SK-N-SH (cell line): Measurements from ENCODE around the gene STAM2. TPM values are rescaled to one million over a fixed set of nuclear protein-coding genes. Genes with fewer than 3 reads are reported as not detected.

Source experiments
- CTCF ChIA-PET: fragments of 300-600, 350-600 bp; formaldehyde crosslinking; extraction: SDS; loops from one replicate; lab custom pipeline; 2021; lab: Yijun Ruan, JAX
- POLR2A ChIA-PET: fragments of 350-600 bp; sonication (Branson Sonifier 250); formaldehyde crosslinking; extraction: SDS; loops from one replicate; lab custom pipeline; 2020; ENCODE audit warnings: antibody characterized with exemption, inconsistent platforms; lab: Yijun Ruan, JAX
- DNase-seq: peaks from one replicate; pipeline ENCODE4 v3.0.0; 2012
- H2AFZ ChIP-seq: fragments of 200-600 bp; sonication (generic); 2 replicates; pipeline ENCODE4 v1.8.1; 2016; ENCODE audit warnings: antibody characterized with exemption, mild to moderate bottlenecking, low read depth
- H3F3A ChIP-seq: fragments of 200-600 bp; sonication (generic); replicated peaks from 2 replicates; pipeline ENCODE3; 2016; ENCODE audit warnings: antibody characterized with exemption, mild to moderate bottlenecking; ENCODE audit not compliant: insufficient read depth
- H3K27ac ChIP-seq, 2 experiments: fragments of 200-500 bp in 1 of 2; fragments of 200-600 bp in 1 of 2; sonication (Bioruptor generic) in 1 of 2; sonication (generic), shearing (Covaris generic) in 1 of 2; 2 replicates each; pipeline versions ENCODE4 v1.5.1 to v1.6.1; 2014 to 2016; ENCODE audit warnings: low read depth in 2 of 2, inconsistent platforms in 1 of 2, low read length in 1 of 2, mild to moderate bottlenecking in 1 of 2, mixed read lengths in 1 of 2
- H3K27me3 ChIP-seq: fragments of 200-600 bp; sonication (generic), shearing (Covaris generic); 2 replicates; pipeline ENCODE4 v1.6.1; 2016; ENCODE audit warnings: mixed run types; ENCODE audit not compliant: insufficient read depth
- H3K36me3 ChIP-seq, 2 experiments: fragments of 200-500 bp in 1 of 2; fragments of 200-600 bp in 1 of 2; sonication (Bioruptor generic) in 1 of 2; sonication (generic) in 1 of 2; replicated peaks in 1 of 2; 2 replicates each; pipeline versions ENCODE3 to v1.5.1; 2014 to 2016; ENCODE audit warnings: low read length in 1 of 2, mild to moderate bottlenecking in 1 of 2; ENCODE audit not compliant: insufficient read depth in 2 of 2, control insufficient read depth in 1 of 2
- H3K4me1 ChIP-seq, 2 experiments: fragments of 200-500 bp in 1 of 2; fragments of 200-600 bp in 1 of 2; sonication (Bioruptor generic) in 1 of 2; sonication (generic), shearing (Covaris generic) in 1 of 2; 2 replicates each; pipeline versions ENCODE4 v1.5.1 to v1.6.1; 2014 to 2016; ENCODE audit warnings: low read depth in 1 of 2, low read length in 1 of 2, mixed run types in 1 of 2; ENCODE audit not compliant: insufficient read depth in 2 of 2, control insufficient read depth in 1 of 2
- H3K4me2 ChIP-seq: fragments of 200-600 bp; sonication (generic), shearing (Covaris generic); 2 replicates; pipeline ENCODE4 v1.6.1; 2017; ENCODE audit warnings: mixed run types
- H3K4me3 ChIP-seq, 2 experiments: fragments of 200-500 bp in 1 of 2; fragments of 200-600 bp in 1 of 2; sonication (Bioruptor generic) in 1 of 2; sonication (generic), shearing (Covaris generic) in 1 of 2; 2 replicates each; pipeline versions ENCODE4 v1.5.1 to v1.8.1; 2014 to 2016; ENCODE audit warnings: low read depth in 2 of 2, inconsistent platforms in 1 of 2, low read length in 1 of 2, mild to moderate bottlenecking in 1 of 2, mixed read lengths in 1 of 2, moderate library complexity in 1 of 2
- H3K79me2 ChIP-seq: fragments of 200-600 bp; sonication (generic); 2 replicates; pipeline ENCODE4 v1.8.1; 2017; ENCODE audit warnings: mild to moderate bottlenecking; ENCODE audit not compliant: insufficient read depth
- H3K9ac ChIP-seq: fragments of 200-600 bp; sonication (generic); 2 replicates; pipeline ENCODE4 v1.6.1; 2017; ENCODE audit warnings: mixed run types
- H3K9me2 ChIP-seq: fragments of 200-600 bp; sonication (generic); 2 replicates; pipeline ENCODE4 v1.6.1; 2017; ENCODE audit warnings: mixed run types
- H3K9me3 ChIP-seq: fragments of 200-600 bp; sonication (generic); 2 replicates; pipeline ENCODE4 v1.6.1; 2017; ENCODE audit warnings: mixed run types, mild to moderate bottlenecking, moderate library complexity
- H4K20me1 ChIP-seq: fragments of 200-600 bp; sonication (generic); 2 replicates; pipeline ENCODE4 v1.6.1; 2017; ENCODE audit warnings: mild to moderate bottlenecking, mixed run types; ENCODE audit not compliant: insufficient read depth
- CHD2 ChIP-seq: fragments of 150-350 bp; IDR thresholded peaks from 2 replicates; pipeline ENCODE4 v1.6.1; 2018; ENCODE audit warnings: low read length; ENCODE audit not compliant: partially characterized antibody
- ELF1 ChIP-seq: IDR thresholded peaks from 2 replicates; pipeline ENCODE4 v1.4.0; 2012
- EZH2phosphoT487 ChIP-seq: fragments of 200-600 bp; sonication (generic); IDR thresholded peaks from 2 replicates; pipeline ENCODE4 v1.6.1; 2017; ENCODE audit warnings: low read depth, mixed run types, mild to moderate bottlenecking, antibody characterized with exemption, moderate library complexity, borderline replicate concordance
- FOXJ3 ChIP-seq: sonication (generic); formaldehyde crosslinking; IDR thresholded peaks from 2 replicates; pipeline ENCODE4 v1.5.1; 2020; ENCODE audit warnings: mild to moderate bottlenecking, missing genetic modification reagents
- GABPA ChIP-seq: IDR thresholded peaks from 2 replicates; pipeline ENCODE4 v1.4.0; 2012; ENCODE audit warnings: low read depth, mild to moderate bottlenecking
- GATA2 ChIP-seq: sonication (generic); formaldehyde crosslinking; IDR thresholded peaks from 2 replicates; pipeline ENCODE4 v1.5.0; 2020; ENCODE audit warnings: mild to moderate bottlenecking, missing genetic modification reagents
- JUND ChIP-seq: IDR thresholded peaks from 2 replicates; pipeline ENCODE4 v1.4.0; 2012
- MEF2A ChIP-seq: IDR thresholded peaks from 2 replicates; pipeline ENCODE4 v1.4.0; 2012; ENCODE audit warnings: low read depth, borderline replicate concordance
- MXI1 ChIP-seq: IDR thresholded peaks from 2 replicates; pipeline ENCODE4 v1.6.1; 2012; ENCODE audit warnings: mild to moderate bottlenecking, low read depth, low read length, improper control_type of control experiment
- NFIC ChIP-seq: IDR thresholded peaks from 2 replicates; pipeline ENCODE4 v1.4.0; 2012; ENCODE audit warnings: borderline replicate concordance
- NRF1 ChIP-seq: IDR thresholded peaks from 2 replicates; pipeline ENCODE4 v1.6.1; 2012; ENCODE audit warnings: low read depth, mild to moderate bottlenecking, low read length
- RAD21 ChIP-seq: IDR thresholded peaks from 2 replicates; pipeline ENCODE4 v1.6.1; 2012; ENCODE audit warnings: mild to moderate bottlenecking, low read length
- RCOR1 ChIP-seq: fragments of 150-350 bp; IDR thresholded peaks from 2 replicates; pipeline ENCODE4 v1.6.1; 2017; ENCODE audit warnings: antibody characterized with exemption, low read length
- RFX5 ChIP-seq: IDR thresholded peaks from 2 replicates; pipeline ENCODE4 v1.6.1; 2012; ENCODE audit warnings: mild to moderate bottlenecking, improper control_type of control experiment, low read length
- SIN3A ChIP-seq: IDR thresholded peaks from 2 replicates; pipeline ENCODE4 v1.6.1; 2012; ENCODE audit warnings: low read depth, mild to moderate bottlenecking, low read length, moderate library complexity, borderline replicate concordance
- SMC3 ChIP-seq: IDR thresholded peaks from 2 replicates; pipeline ENCODE4 v1.6.1; 2012; ENCODE audit warnings: low read depth, low read length, improper control_type of control experiment
- TAF1 ChIP-seq: IDR thresholded peaks from 2 replicates; pipeline ENCODE4 v1.6.1; 2012; ENCODE audit warnings: low read depth, mild to moderate bottlenecking, low read length, moderate library complexity, borderline replicate concordance
- TCF12 ChIP-seq: IDR thresholded peaks from 2 replicates; pipeline ENCODE4 v1.4.0; 2012
- YY1 ChIP-seq: IDR thresholded peaks from 2 replicates; pipeline ENCODE4 v1.4.0; 2012; ENCODE audit warnings: low read depth, mild to moderate bottlenecking
- WGBS: methylation state at CpG from one replicate; pipeline ENCODE4 v1.1.6; 2017; ENCODE audit warnings: low lambda C conversion rate; 5-methylcytosine and 5-hydroxymethylcytosine counted together
- polyA plus RNA-seq, 3 experiments: library from polyadenylated mRNA; depleted of rRNA; stranded (reverse); fragments of >200 nt; gene quantifications; 2 replicates each; pipeline ENCODE4 v1.2.3, GENCODE V29; 2012
- TF ChIP-seq, protein P1 (sequence below): IDR thresholded peaks from 2 replicates; pipeline ENCODE4 v1.4.0; 2012; ENCODE audit warnings: low read depth, borderline replicate concordance
- TF ChIP-seq, protein P2 (sequence below): IDR thresholded peaks from 2 replicates; pipeline ENCODE4 v1.4.0; 2012; ENCODE audit warnings: low read depth, borderline replicate concordance
- TF ChIP-seq, protein P3 (sequence below): IDR thresholded peaks from 2 replicates; pipeline ENCODE4 v1.4.0; 2012; ENCODE audit warnings: low read depth
- TF ChIP-seq, protein P4 (sequence below): fragments of 150-350 bp; IDR thresholded peaks from 2 replicates; pipeline ENCODE4 v1.6.1; 2016; ENCODE audit warnings: mild to moderate bottlenecking, low read depth, low read length

The STAM2 gene
- polyA plus RNA-seq, 1 of the 3 experiments (the other 2 are of a cell fraction) = 6.9 TPM

DNA sequence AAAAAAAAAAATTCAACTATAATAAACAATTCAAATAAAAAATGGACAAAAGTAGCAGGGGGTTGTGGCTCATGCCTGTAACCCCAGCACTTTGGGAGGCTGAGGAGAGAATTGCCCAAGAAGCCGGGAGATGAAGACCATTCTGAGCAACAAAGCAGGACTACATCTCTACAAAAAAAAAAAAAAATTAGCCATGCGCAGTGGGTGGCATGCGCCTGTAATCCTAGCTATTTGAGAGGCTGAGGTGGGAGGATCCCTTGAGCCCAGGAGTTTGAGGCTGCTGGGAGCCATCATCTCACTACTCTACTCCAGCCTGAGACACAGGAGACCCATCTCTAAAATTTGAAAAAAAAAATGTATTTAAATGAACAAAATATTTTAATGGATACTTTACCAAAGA lies 72.3 kb downstream of the STAM2 start:
- WGBS = 94% methylated on average over 3 of the region's 3 CpGs
- CTCF ChIA-PET = interaction anchor here (0.8 kb wide), 1 partner anchor 77 kb away, joined by 3 read pairs; no protein-coding TSS in a partner anchor
- no peak overlapping the region for H3K9ac ChIP-seq

DNA sequence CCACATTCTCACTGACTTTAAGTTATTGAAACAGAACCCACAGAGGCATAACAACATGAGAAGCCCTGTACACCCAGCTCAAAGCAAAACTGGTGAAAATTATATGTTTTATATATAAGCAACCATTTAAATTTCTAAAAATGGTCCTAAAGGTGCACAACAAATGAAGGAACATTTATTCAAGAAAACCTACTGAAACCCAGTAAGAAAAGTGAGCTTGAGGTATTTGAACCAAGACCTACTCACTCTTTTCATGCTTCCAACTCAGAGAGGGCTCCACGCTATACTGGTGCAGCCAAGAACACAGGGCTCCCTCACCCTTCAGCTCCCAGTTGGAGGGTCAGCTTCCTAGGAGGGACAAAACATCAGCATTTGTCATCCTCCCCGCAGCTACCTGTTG lies 74.6 kb downstream of the STAM2 start:
- POLR2A ChIA-PET = no interaction called here
- no peak overlapping the region for H3K4me3 ChIP-seq
- H3K9ac ChIP-seq = no peak overlapping the region
- no peaks in the 10 kb centered on the region for H4K20me1 ChIP-seq
- no peak overlapping the region for H3K4me2 ChIP-seq
- H3K9me3 ChIP-seq = no peaks in the 10 kb centered on the region
- no peak for DNase-seq
- CTCF ChIA-PET = interaction anchor here (1.1 to 3.2 kb wide), 3 partner anchors 11 to 76 kb away, joined by 4 to 10 read pairs (median 8); no protein-coding TSS in a partner anchor
- peaks cover 34% of the 10 kb centered on the region for H3K27me3 ChIP-seq
- H2AFZ ChIP-seq = no peak overlapping the region
- no peaks in the 10 kb centered on the region for H3K9me2 ChIP-seq
- no peaks in the 10 kb centered on the region for H3K36me3 ChIP-seq
- no peaks in the 10 kb centered on the region for H3K79me2 ChIP-seq
- H3F3A ChIP-seq = peaks cover 5% of the 10 kb centered on the region
- no peak overlapping the region for H3K27ac ChIP-seq
- peaks cover 0 to 20% of the 10 kb centered on the region in 2 experiments; a peak in 2 of 4 replicates for H3K4me1 ChIP-seq
- 70% methylated on average over 2 of the region's 2 CpGs for WGBS
- TF ChIP-seq FOXJ3 (no peak), SIN3A (no peak), MXI1 (no peak), RCOR1 (no peak), EZH2phosphoT487 (no peak), ELF1 (no peak), GABPA (no peak), GATA2 (CRISPR knock-in tag) (no peak), SMC3 (no peak)
- TF ChIP-seq, protein P1, sequence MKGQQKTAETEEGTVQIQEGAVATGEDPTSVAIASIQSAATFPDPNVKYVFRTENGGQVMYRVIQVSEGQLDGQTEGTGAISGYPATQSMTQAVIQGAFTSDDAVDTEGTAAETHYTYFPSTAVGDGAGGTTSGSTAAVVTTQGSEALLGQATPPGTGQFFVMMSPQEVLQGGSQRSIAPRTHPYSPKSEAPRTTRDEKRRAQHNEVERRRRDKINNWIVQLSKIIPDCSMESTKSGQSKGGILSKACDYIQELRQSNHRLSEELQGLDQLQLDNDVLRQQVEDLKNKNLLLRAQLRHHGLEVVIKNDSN = no peak
- TF ChIP-seq, protein P2, sequence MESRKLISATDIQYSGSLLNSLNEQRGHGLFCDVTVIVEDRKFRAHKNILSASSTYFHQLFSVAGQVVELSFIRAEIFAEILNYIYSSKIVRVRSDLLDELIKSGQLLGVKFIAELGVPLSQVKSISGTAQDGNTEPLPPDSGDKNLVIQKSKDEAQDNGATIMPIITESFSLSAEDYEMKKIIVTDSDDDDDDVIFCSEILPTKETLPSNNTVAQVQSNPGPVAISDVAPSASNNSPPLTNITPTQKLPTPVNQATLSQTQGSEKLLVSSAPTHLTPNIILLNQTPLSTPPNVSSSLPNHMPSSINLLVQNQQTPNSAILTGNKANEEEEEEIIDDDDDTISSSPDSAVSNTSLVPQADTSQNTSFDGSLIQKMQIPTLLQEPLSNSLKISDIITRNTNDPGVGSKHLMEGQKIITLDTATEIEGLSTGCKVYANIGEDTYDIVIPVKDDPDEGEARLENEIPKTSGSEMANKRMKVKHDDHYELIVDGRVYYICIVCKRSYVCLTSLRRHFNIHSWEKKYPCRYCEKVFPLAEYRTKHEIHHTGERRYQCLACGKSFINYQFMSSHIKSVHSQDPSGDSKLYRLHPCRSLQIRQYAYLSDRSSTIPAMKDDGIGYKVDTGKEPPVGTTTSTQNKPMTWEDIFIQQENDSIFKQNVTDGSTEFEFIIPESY = no peak

More for the DNA sequence above, 72.3 kb downstream of the STAM2 start:
- Histone ChIP-seq H3K4me2 (no peak overlapping the region), H3K36me3 (no peaks in the 10 kb centered on the region), H3K9me3 (no peaks in the 10 kb centered on the region), H3K79me2 (no peaks in the 10 kb centered on the region), H3K4me3 (no peak overlapping the region), H3K4me1 (peaks cover 0 to 9% of the 10 kb centered on the region in 2 experiments; a peak in 1 of 4 replicates), H3K9me2 (no peaks in the 10 kb centered on the region), H3F3A (no peaks in the 10 kb centered on the region), H3K27me3 (peaks cover 19% of the 10 kb centered on the region), H2AFZ (no peak overlapping the region), H4K20me1 (no peaks in the 10 kb centered on the region), H3K27ac (no peak overlapping the region)
- no peak for DNase-seq
- TF ChIP-seq, protein P3, sequence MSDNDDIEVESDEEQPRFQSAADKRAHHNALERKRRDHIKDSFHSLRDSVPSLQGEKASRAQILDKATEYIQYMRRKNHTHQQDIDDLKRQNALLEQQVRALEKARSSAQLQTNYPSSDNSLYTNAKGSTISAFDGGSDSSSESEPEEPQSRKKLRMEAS = no peak
- TF ChIP-seq MEF2A (no peak), GATA2 (CRISPR knock-in tag) (no peak), MXI1 (no peak), RFX5 (no peak), NRF1 (no peak), TAF1 (no peak), TCF12 (no peak), RAD21 (no peak), NFIC (no peak), YY1 (no peak), JUND (no peak), SMC3 (no peak), CHD2 (no peak)
- TF ChIP-seq, protein P1 = no peak
- TF ChIP-seq, protein P2 = no peak
- TF ChIP-seq, protein P4, sequence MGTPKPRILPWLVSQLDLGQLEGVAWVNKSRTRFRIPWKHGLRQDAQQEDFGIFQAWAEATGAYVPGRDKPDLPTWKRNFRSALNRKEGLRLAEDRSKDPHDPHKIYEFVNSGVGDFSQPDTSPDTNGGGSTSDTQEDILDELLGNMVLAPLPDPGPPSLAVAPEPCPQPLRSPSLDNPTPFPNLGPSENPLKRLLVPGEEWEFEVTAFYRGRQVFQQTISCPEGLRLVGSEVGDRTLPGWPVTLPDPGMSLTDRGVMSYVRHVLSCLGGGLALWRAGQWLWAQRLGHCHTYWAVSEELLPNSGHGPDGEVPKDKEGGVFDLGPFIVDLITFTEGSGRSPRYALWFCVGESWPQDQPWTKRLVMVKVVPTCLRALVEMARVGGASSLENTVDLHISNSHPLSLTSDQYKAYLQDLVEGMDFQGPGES = no peak
- POLR2A ChIA-PET = no interaction called here
